Measurements from ENCODE around the gene FAM151A. TPM values are rescaled to one million over a fixed set of nuclear protein-coding genes. Genes with fewer than 3 reads are reported as not detected.

The FAM151A gene
- total RNA-seq, 4 donors from 2014 or later: not detected

DNA sequence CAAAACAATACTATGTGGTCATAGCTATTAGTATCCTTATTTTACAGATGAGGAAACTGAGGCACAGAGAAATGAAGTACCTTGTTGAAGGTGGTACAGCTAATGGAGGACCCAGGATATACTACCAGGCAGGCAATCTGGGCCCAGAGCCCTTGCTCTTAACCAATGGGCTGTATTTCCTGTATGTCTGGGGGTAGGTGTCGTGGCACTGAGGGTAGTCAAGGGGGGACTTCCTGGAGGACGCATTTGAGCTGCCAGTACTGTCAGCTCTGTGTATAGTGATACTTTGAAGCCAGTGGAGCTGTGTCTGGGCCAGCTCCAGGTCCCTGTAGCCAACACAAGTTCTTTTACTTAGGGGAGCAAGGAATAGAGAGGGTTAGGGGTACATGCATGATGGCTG, 34.9 kb downstream of the FAM151A start:
- Histone ChIP-seq H3K9me3 (no peaks in the 10 kb centered on the region), H3K4me3 (no peak overlapping the region), H3K27ac (replicated peaks in 1 of 4) (no peak overlapping the region), H3K4me1 (peaks cover 1 to 22% (median 5%) of the 10 kb centered on the region in 4 donors), H3K27me3 (no peaks in the 10 kb centered on the region), H3K36me3 (peaks cover 0 to 54% (median 20%) of the 10 kb centered on the region in 4 donors)
- WGBS: 79% methylated on average over 2 of the region's 2 CpGs
- DNase-seq (ENCODE audit: extremely low spot score): no peak
- TF ChIP-seq EP300 (IDR thresholded peaks at IDR 0.05) (no peak), POLR2A (IDR thresholded peaks at IDR 0.05; ENCODE audit: low read depth) (no peak), POLR2AphosphoS5 (IDR thresholded peaks at IDR 0.05) (no peak)
- TF ChIP-seq, protein P1, sequence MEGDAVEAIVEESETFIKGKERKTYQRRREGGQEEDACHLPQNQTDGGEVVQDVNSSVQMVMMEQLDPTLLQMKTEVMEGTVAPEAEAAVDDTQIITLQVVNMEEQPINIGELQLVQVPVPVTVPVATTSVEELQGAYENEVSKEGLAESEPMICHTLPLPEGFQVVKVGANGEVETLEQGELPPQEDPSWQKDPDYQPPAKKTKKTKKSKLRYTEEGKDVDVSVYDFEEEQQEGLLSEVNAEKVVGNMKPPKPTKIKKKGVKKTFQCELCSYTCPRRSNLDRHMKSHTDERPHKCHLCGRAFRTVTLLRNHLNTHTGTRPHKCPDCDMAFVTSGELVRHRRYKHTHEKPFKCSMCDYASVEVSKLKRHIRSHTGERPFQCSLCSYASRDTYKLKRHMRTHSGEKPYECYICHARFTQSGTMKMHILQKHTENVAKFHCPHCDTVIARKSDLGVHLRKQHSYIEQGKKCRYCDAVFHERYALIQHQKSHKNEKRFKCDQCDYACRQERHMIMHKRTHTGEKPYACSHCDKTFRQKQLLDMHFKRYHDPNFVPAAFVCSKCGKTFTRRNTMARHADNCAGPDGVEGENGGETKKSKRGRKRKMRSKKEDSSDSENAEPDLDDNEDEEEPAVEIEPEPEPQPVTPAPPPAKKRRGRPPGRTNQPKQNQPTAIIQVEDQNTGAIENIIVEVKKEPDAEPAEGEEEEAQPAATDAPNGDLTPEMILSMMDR (IDR thresholded peaks at IDR 0.05): no peak
- intact Hi-C loops (cut with DNase I): loop anchor here (10.0 kb wide), 1 partner anchor 84 kb away; no protein-coding TSS in a partner anchor

DNA sequence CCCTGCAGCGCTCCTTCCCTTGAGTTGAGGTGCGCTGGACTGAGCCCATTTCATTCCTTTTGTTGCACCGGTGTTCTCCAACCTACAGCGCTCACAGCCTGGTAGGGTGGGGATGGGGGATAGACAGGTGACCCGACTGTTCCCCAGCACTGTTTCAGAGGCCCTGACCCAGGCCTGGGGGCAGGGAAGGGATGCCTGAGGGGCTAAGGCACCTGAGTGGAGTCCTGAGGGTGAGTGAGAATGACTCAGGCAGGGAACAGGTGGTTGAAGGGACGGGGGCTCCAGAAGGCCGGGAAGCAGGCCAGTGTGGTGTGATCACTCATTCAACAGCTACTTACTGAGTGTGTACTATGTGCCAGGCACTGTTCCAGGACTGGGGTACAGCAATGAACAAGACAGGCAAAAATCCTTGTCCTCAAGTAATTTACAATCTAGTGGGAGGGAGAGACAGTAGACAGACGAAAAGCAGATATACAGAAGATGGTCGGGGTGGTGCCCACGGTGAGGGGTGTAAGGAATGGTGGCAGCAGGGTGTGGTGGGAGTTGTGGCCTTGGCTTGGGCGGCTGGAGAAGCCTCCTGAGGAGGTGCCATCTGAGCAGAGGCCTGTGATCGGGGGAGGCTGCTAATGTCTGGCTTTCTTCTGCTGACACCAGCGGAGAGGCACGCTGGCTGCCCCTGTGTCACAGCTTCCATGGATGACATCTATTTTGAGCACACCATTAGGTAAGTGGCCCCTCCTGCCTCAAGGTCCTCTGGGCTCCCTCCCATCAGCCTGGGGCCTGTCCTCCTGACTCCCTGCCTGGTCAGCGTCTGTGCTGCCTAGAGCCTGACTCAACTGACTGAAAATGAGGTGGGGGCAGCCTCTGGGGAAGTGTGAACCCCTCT, 37.9 kb downstream of the FAM151A start:
- 89% methylated on average over 14 of the region's 15 CpGs for WGBS
- intact Hi-C loops (cut with DNase I): loop anchor here (10.0 kb wide), 1 partner anchor 81 kb away; no protein-coding TSS in a partner anchor
- no peak for TF ChIP-seq POLR2AphosphoS5 (IDR thresholded peaks at IDR 0.05)
- TF ChIP-seq, protein P1 (IDR thresholded peaks at IDR 0.05): no peak
- TF ChIP-seq POLR2A (IDR thresholded peaks at IDR 0.05; ENCODE audit: low read depth): no peak
- no peak for TF ChIP-seq EP300 (IDR thresholded peaks at IDR 0.05)

DNA sequence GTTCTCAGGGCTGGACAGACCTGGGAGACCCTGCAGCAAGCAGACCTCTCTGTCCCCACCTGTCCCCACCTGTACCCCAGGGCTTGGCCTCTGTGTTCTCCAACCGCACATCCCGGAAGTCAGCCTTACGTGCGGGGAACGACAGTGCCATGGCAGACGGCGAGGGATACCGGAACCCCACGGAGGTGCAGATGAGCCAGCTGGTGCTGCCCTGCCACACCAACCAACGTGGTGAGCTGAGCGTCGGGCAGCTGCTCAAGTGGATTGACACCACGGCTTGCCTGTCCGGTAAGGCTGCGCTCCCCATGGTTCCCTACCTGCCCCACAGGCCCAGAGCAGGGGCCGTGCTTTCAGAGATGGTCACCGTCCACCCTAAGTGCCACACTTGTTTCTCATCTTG, 38.8 kb downstream of the FAM151A start:
- WGBS: 98% methylated on average over 5 of the region's 17 CpGs

More for the DNA sequence above, 37.9 kb downstream of the FAM151A start:
- peaks cover 0 to 37% (median 12%) of the 10 kb centered on the region in 4 donors for H3K36me3 ChIP-seq
- H3K9me3 ChIP-seq: no peaks in the 10 kb centered on the region
- H3K4me3 ChIP-seq: no peak overlapping the region
- H3K27me3 ChIP-seq: no peaks in the 10 kb centered on the region
- H3K27ac ChIP-seq (replicated peaks in 1 of 4): no peak overlapping the region
- DNase-seq (ENCODE audit: extremely low spot score): no peak
- H3K4me1 ChIP-seq: peaks cover 31 to 49% (median 34%) of the 10 kb centered on the region in 4 donors

DNA sequence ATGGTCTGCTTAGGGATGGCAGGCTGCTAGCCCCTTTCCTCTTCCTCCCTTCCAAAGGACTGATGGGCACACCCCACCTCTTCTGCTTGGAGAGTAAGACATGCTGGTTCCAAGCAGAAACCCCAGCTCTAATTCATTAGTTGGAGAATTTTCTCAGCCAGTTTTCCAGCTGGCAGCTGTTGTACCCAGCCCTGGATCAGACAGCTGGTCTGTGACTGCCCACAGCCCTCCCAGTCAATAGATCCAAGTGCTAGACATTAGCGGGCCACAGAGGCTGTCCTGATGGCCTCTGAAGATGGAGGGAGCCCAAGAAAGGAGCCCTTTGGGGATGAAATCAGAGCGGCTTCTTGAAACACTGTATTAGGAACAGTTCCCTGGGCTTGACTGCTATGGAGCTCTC, 39.5 kb downstream of the FAM151A start:
- Histone ChIP-seq H3K4me1 (peaks cover 46 to 61% (median 50%) of the 10 kb centered on the region in 4 donors), H3K4me3 (no peak overlapping the region), H3K27me3 (no peaks in the 10 kb centered on the region), H3K9me3 (no peaks in the 10 kb centered on the region), H3K27ac (replicated peaks in 1 of 4) (peak overlapping the region in 2 of 4 donors; percentile 91 to 93), H3K36me3 (peaks cover 0 to 32% (median 10%) of the 10 kb centered on the region in 4 donors)
- no peak for DNase-seq (ENCODE audit: extremely low spot score)
- WGBS: 89% methylated on average over 2 of the region's 2 CpGs
- intact Hi-C loops (cut with DNase I): loop anchor here (5.0 to 10.0 kb wide), 2 partner anchors 37 to 79 kb away; partner anchors contain the start of gene ACOT11
- TF ChIP-seq POLR2AphosphoS5 (IDR thresholded peaks at IDR 0.05) (no peak), EP300 (IDR thresholded peaks at IDR 0.05) (no peak), POLR2A (IDR thresholded peaks at IDR 0.05; ENCODE audit: low read depth) (no peak)
- TF ChIP-seq, protein P1 (IDR thresholded peaks at IDR 0.05): no peak

More for the DNA sequence above, 38.8 kb downstream of the FAM151A start:
- no peak overlapping the region for H3K27ac ChIP-seq (replicated peaks in 1 of 4)
- H3K4me1 ChIP-seq: peaks cover 39 to 54% (median 43%) of the 10 kb centered on the region in 4 donors
- TF ChIP-seq POLR2AphosphoS5 (IDR thresholded peaks at IDR 0.05) (no peak), POLR2A (IDR thresholded peaks at IDR 0.05; ENCODE audit: low read depth) (no peak), EP300 (IDR thresholded peaks at IDR 0.05) (no peak)
- TF ChIP-seq, protein P1 (IDR thresholded peaks at IDR 0.05): no peak
- no peaks in the 10 kb centered on the region for H3K9me3 ChIP-seq
- H3K4me3 ChIP-seq: no peak overlapping the region
- H3K27me3 ChIP-seq: no peaks in the 10 kb centered on the region
- intact Hi-C loops (cut with DNase I): loop anchor here (5.0 to 10.0 kb wide), 2 partner anchors 37 to 80 kb away; partner anchors contain the start of gene ACOT11
- no peak for DNase-seq (ENCODE audit: extremely low spot score)
- H3K36me3 ChIP-seq: peaks cover 0 to 34% (median 11%) of the 10 kb centered on the region in 4 donors
